Mesenchymal stem cell (in vitro differentiated cells and primary cell): ENCODE data around the gene APOA1.

Experiments used
- DNase-seq: peaks from one replicate; pipeline ENCODE4 v3.0.0-alpha.2; 2013
- H2AFZ ChIP-seq: one replicate; pipeline ENCODE4 v1.6.1; 2013; ENCODE audit warnings: low read depth, mild to moderate bottlenecking, control low read depth, inconsistent platforms, low read length, moderate library complexity
- H2AK5ac ChIP-seq: 2 replicates; pipeline ENCODE4 v1.6.1; 2013; ENCODE audit warnings: low read length, moderate library complexity, mild to moderate bottlenecking, inconsistent platforms; ENCODE audit not compliant: severe bottlenecking
- H2BK120ac ChIP-seq: one replicate; pipeline ENCODE4 v1.6.1; 2013; ENCODE audit warnings: low read depth, mild to moderate bottlenecking, inconsistent platforms, low read length, moderate library complexity
- H2BK12ac ChIP-seq, 2 experiments: one replicate each; pipeline ENCODE4 v1.6.1; 2013; ENCODE audit warnings: inconsistent platforms in 2 of 2, low read length in 2 of 2, mild to moderate bottlenecking in 2 of 2, moderate library complexity in 2 of 2, control low read depth in 1 of 2
- H2BK15ac ChIP-seq: one replicate; pipeline ENCODE4 v1.6.1; 2013; ENCODE audit warnings: mild to moderate bottlenecking, low read depth, inconsistent platforms; ENCODE audit not compliant: poor library complexity, severe bottlenecking
- H2BK5ac ChIP-seq: 2 replicates; pipeline ENCODE4 v1.6.1; 2013; ENCODE audit warnings: low read depth, mild to moderate bottlenecking, low read length, control low read depth, inconsistent platforms; ENCODE audit not compliant: poor library complexity, severe bottlenecking
- H3K14ac ChIP-seq, 2 experiments: one replicate each; pipeline ENCODE4 v1.6.1; 2013; ENCODE audit warnings: inconsistent platforms in 2 of 2, low read length in 2 of 2, control low read depth in 1 of 2, mild to moderate bottlenecking in 1 of 2, moderate library complexity in 1 of 2
- H3K18ac ChIP-seq, 2 experiments: one replicate each; pipeline ENCODE4 v1.6.1; 2013; ENCODE audit warnings: inconsistent platforms in 2 of 2, low read length in 2 of 2, control low read depth in 1 of 2, low read depth in 1 of 2, mild to moderate bottlenecking in 1 of 2
- H3K23ac ChIP-seq, 2 experiments: one replicate each; pipeline ENCODE4 v1.6.1; 2013; ENCODE audit warnings: inconsistent platforms in 2 of 2, low read length in 2 of 2, mild to moderate bottlenecking in 2 of 2, moderate library complexity in 2 of 2, control low read depth in 1 of 2
- H3K27ac ChIP-seq: 2 replicates; pipeline ENCODE4 v1.5.1; 2013; ENCODE audit warnings: mild to moderate bottlenecking, moderate library complexity, low read length, control low read depth, inconsistent platforms; ENCODE audit not compliant: poor library complexity, severe bottlenecking
- H3K27me3 ChIP-seq, 2 experiments: 2 replicates each; pipeline versions ENCODE4 v1.6.1 to v1.7.0; 2013; ENCODE audit warnings: low read length in 2 of 2, mild to moderate bottlenecking in 2 of 2, moderate library complexity in 2 of 2, control low read depth in 1 of 2, inconsistent platforms in 1 of 2; ENCODE audit not compliant: control insufficient read depth in 1 of 2, insufficient read depth in 1 of 2
- H3K36me3 ChIP-seq, 2 experiments: 2 replicates each; pipeline versions ENCODE4 v1.6.1 to v1.7.0; 2013; ENCODE audit warnings: low read length in 2 of 2, control low read depth in 1 of 2, inconsistent platforms in 1 of 2, low read depth in 1 of 2, mild to moderate bottlenecking in 1 of 2; ENCODE audit not compliant: insufficient read depth in 2 of 2, control insufficient read depth in 1 of 2
- H3K4ac ChIP-seq, 2 experiments: one replicate each; pipeline ENCODE4 v1.6.1; 2013; ENCODE audit warnings: inconsistent platforms in 2 of 2, low read length in 2 of 2, mild to moderate bottlenecking in 2 of 2, moderate library complexity in 2 of 2, control low read depth in 1 of 2, low read depth in 1 of 2
- H3K4me1 ChIP-seq: 2 replicates; pipeline ENCODE4 v1.6.1; 2013; ENCODE audit warnings: low read depth, low read length, control low read depth; ENCODE audit not compliant: control insufficient read depth, insufficient read depth
- H3K4me2 ChIP-seq: 2 replicates; pipeline ENCODE4 v1.6.1; 2013; ENCODE audit warnings: low read length, mild to moderate bottlenecking, inconsistent platforms; ENCODE audit not compliant: poor library complexity, severe bottlenecking
- H3K4me3 ChIP-seq, 2 experiments: 2 replicates each; pipeline versions ENCODE4 v1.5.1 to v1.7.0; 2013; ENCODE audit warnings: low read length in 2 of 2, mild to moderate bottlenecking in 2 of 2, control low read depth in 1 of 2, low read depth in 1 of 2; ENCODE audit not compliant: insufficient read depth in 1 of 2
- H3K79me1 ChIP-seq: replicated peaks from 2 replicates; pipeline ENCODE4 v1.6.1; 2013; ENCODE audit warnings: mild to moderate bottlenecking, control low read depth, low read length, inconsistent platforms; ENCODE audit not compliant: poor library complexity, severe bottlenecking
- H3K9ac ChIP-seq: 2 replicates; pipeline ENCODE4 v1.7.0; 2013; ENCODE audit warnings: mild to moderate bottlenecking, low read length, moderate library complexity
- H3K9me3 ChIP-seq: 2 replicates; pipeline ENCODE4 v1.7.0; 2013; ENCODE audit warnings: mild to moderate bottlenecking, low read length; ENCODE audit not compliant: control insufficient read depth
- H4K8ac ChIP-seq: one replicate; pipeline ENCODE4 v1.6.1; 2013; ENCODE audit warnings: inconsistent platforms, mild to moderate bottlenecking, low read length, moderate library complexity
- H4K91ac ChIP-seq: one replicate; pipeline ENCODE4 v1.6.1; 2013; ENCODE audit warnings: mild to moderate bottlenecking, low read length, inconsistent platforms
- WGBS: methylation state at CpG from one replicate; pipeline ENCODE4 v1.1.7; 2013; ENCODE audit warnings: mixed read lengths; 5-methylcytosine and 5-hydroxymethylcytosine counted together

APOA1 gene

DNA sequence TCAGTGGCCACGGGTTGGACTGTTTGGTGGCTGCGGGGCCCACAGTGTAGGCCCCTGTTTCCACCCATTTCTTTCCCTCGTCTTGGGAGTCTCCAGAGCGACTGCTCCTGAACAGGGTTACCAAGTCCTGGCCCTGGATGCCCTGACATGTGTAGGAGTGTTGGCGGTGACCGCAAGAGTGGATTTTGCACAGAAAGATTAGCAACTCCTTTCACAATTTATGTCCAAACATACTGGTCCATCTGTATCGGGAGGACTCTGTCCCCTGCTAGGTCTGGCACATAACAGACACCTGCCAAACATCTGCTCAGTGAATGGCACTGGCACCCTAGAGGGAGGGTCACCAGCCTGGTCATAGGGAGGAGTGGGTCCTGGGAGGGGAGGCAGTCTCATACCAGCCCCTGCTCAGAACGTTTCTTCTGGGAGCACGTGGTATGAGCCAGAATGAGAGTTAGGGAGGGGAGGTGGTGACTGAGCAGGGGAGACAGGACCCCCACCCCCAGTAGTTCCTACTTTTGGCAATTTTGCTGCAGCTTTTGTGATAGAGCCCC lies 3.4 kb upstream of the APOA1 start:
- Histone ChIP-seq H3K27ac (no peak overlapping the region), H3K4me2 (no peak overlapping the region), H2AK5ac (no peak overlapping the region), H2BK120ac (no peak overlapping the region), H2BK5ac (no peak overlapping the region), H3K4me1 (peaks cover 5% of the 10 kb centered on the region), H3K4me3 (no peak overlapping the region), H3K9me3 (no peaks in the 10 kb centered on the region), H3K4ac (no peak overlapping the region), H2AFZ (no peak overlapping the region), H2BK15ac (no peak overlapping the region), H3K27me3 (no peaks in the 10 kb centered on the region), H4K91ac (no peak overlapping the region), H3K36me3 (peaks cover 12 to 28% of the 10 kb centered on the region in 2 experiments), H3K9ac (no peak overlapping the region), H3K18ac (no peak overlapping the region), H2BK12ac (no peak overlapping the region), H3K23ac (no peak overlapping the region), H3K14ac (no peak overlapping the region), H3K79me1 (no peaks in the 10 kb centered on the region), H4K8ac (no peak overlapping the region)
- no peak for DNase-seq
- WGBS = 85% methylated on average over 9 of the region's 9 CpGs

DNA sequence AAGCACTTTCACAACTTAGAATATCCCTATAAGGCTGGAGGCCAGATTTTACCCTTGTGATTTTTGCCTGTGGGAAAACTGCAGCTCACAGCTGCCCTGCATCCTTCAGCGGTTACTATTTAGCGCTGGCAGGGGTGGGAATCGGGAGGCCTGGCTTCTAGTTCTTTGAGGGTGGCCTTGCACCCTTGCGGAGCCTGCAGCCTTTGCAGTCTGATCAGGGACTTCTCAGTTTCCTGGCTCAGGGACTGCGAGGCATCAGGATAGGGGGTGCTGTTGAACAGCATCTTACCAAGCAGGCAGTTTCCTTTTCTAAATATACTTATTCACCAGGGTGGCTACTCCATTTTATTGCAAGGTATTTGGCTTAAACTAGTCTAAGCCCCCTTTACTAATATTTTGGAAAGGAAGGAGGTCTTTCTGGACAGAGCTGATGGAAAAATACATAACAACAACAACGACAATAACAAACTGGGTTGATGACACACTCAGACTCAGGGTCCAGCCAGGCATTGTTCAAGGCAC lies 2.9 kb upstream of the APOA1 start:
- Histone ChIP-seq H3K9ac (no peak overlapping the region), H3K27me3 (no peaks in the 10 kb centered on the region), H2BK12ac (no peak overlapping the region), H3K23ac (no peak overlapping the region), H3K4ac (no peak overlapping the region), H2AFZ (no peak overlapping the region), H3K36me3 (peaks cover 12 to 22% of the 10 kb centered on the region in 2 experiments), H3K79me1 (no peaks in the 10 kb centered on the region), H4K91ac (no peak overlapping the region), H3K4me1 (peaks cover 9% of the 10 kb centered on the region), H3K4me3 (no peak overlapping the region), H2BK15ac (no peak overlapping the region), H2BK120ac (no peak overlapping the region), H3K27ac (no peak overlapping the region), H2AK5ac (no peak overlapping the region), H3K14ac (no peak overlapping the region), H4K8ac (no peak overlapping the region), H3K9me3 (no peaks in the 10 kb centered on the region), H3K4me2 (no peak overlapping the region), H3K18ac (no peak overlapping the region), H2BK5ac (no peak overlapping the region)
- 76% methylated on average over 5 of the region's 6 CpGs for WGBS
- DNase-seq = no peak

DNA sequence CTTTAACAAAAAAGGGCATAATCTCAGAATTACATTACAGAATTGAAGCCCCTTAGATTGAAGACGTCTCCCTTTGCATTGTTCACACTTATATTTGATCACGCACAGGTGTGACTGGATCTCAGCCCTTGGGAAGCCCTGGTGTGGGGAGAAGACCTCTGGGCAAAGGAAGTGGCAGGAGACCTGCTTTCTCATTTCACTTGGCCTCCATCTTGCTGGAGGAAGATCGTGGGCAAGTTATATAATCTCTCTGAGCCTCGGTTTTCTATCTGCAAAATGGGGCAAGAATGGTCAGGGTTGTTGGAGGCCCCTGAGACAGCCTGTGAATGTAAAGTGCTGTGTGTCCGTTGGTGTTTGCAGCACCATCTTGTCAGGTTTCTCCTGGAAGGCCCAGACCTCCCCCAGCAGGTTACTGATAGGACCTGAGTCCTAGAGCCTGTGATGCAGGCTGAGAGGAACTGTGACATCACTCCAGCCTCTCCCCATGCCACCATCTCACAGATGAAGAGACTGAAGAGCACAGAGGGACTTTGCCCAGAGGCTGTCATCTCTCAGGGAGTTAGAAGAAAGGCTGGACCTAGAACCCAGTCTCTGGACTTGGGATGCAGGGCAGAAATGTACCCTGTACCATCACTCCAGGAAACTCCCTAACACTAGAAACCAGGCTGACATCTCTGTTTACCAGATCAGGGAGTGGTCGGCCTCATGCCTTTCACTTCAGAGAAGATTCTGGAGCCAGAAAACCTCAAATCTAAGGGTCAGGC lies 1.1 kb upstream of the APOA1 start:
- Histone ChIP-seq H3K23ac (no peak overlapping the region), H3K4me2 (no peak overlapping the region), H3K14ac (no peak overlapping the region), H3K4me1 (peaks cover 9% of the 10 kb centered on the region), H3K18ac (no peak overlapping the region), H3K36me3 (peaks cover 4 to 8% of the 10 kb centered on the region in 2 experiments), H3K27me3 (no peaks in the 10 kb centered on the region), H2AFZ (no peak overlapping the region), H3K9me3 (no peaks in the 10 kb centered on the region), H3K4me3 (no peak overlapping the region), H4K8ac (no peak overlapping the region), H3K9ac (no peak overlapping the region), H2BK12ac (no peak overlapping the region), H2BK15ac (no peak overlapping the region), H2BK5ac (no peak overlapping the region), H3K79me1 (no peaks in the 10 kb centered on the region), H4K91ac (no peak overlapping the region), H2AK5ac (no peak overlapping the region), H2BK120ac (no peak overlapping the region), H3K27ac (no peak overlapping the region), H3K4ac (no peak overlapping the region)
- DNase-seq = no peak
- WGBS = 89% methylated on average over 6 of the region's 6 CpGs

DNA sequence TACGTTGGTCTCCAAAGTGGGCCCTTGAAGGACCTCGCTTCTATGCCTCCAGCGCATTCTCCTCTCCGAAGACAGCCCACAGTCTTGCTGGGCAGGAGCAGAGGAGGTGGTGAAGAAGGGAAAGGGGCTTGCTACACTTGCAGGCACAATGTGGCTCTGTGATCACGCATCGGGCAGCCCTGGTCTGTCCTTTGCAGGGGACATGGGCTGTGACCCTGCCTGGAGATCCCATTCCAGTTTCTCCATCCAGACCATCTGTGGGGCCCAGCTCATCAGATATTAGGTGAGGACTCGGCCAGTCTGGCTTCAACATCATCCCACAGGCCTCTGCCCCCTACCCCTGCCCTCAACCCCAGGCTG lies 810 bp downstream of the APOA1 start:
- Histone ChIP-seq H3K14ac (no peak overlapping the region), H2BK15ac (no peak overlapping the region), H3K27me3 (peaks cover 0 to 9% of the 10 kb centered on the region in 2 experiments), H3K4ac (no peak overlapping the region), H3K4me3 (no peak overlapping the region), H3K18ac (no peak overlapping the region), H4K8ac (no peak overlapping the region), H4K91ac (no peak overlapping the region), H3K79me1 (no peaks in the 10 kb centered on the region), H2AK5ac (no peak overlapping the region), H3K4me2 (no peak overlapping the region), H3K23ac (no peak overlapping the region), H2BK120ac (no peak overlapping the region), H3K36me3 (no peaks in the 10 kb centered on the region), H3K27ac (no peak overlapping the region), H3K9me3 (no peaks in the 10 kb centered on the region), H3K4me1 (peaks cover 9% of the 10 kb centered on the region), H2BK5ac (no peak overlapping the region), H2AFZ (no peak overlapping the region), H3K9ac (no peak overlapping the region), H2BK12ac (no peak overlapping the region)
- WGBS = 97% methylated on average over 7 of the region's 7 CpGs
- DNase-seq = no peak
